GM21619 (cell line): ENCODE results near the gene HOXC5.

Experiments
- ATAC-seq: cut with Tn5 transposase; IDR thresholded peaks from one replicate; pipeline ENCODE4 v1.9.1; 2021; ENCODE audit not compliant: unreplicated experiment

HOXC5 gene

DNA sequence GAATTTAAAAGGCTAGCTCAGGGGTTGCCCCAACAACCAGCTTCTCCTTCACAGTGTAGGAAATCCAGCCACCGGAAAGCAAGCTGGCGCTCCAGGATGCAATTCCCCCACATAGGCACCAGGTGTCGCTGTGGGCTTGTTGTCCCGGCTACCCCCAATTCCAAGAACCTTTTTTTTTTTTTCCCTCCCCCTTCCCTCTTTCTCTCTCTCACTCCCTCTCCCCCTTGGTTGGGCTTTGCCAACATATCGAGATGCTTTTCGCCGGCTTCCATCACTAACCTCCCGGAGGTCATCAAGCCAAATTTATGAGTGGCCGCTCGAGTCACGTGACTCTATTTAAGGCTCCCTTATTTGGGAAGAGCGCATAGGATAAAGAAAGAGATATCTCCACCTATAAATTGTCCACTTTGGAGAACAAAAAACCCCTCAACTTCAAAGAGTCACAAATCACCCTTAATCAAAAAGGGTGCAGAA, at the start of gene HOXC5:
HOXC5 (plus strand) TSS at position 424 of the 474 bp plus-strand sequence. CDS start 73 bp downstream, outside the sequence.
- ATAC-seq, result no peak

DNA sequence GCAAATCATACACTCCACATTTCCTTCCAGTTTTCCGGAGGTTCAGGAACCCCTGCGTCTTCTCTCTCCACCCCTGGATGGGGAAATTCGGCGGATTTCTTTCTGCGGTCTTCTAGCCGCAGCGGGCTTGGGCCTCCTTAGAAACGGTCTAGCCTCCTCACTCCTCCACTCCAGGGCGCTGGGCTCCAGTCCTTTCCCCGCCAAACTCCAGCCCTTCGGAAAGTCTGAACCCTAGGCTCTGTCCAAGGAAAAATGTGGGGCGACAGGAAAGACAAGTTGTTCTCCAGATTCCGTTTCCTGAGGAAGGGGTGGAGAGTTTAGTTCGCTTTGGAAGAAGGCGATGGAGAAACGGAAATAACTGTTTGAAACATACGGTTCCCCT, 49.3 kb upstream of the HOXC5 start:
- ATAC-seq, result no peak

DNA sequence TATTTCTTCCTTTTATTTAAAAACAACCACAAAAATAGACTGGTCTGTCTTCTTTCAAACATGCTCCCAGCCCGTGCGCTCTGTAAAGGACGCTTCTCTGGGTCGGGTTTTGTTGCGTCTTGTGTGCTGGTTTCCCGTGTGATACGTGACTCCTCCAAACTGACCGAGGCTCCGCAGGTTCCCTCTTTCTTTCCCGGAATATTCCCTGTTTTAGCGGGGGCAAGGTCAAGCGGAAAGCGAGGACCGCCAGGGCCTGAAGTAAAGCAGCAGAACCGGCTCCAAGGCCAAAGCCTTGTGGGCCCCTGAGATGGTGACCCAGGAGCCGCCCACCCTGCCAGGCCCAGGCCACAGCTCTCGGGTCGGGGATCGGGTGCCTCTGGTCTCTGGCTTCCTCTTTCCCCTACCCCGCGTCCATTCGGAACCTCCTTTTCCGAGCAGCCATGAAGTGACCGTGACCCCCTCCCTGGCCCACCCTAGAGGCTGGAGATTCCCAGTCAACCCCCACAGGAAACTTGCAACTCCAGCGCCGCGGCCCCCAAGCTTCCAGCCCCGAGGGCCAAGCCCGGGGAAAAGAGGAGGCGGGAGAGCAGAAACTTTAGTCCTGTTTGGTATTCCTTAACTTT, 48.8 kb upstream of the HOXC5 start:
- no peak for ATAC-seq

GRCh38 chr12:53984901-53985691, 47.8 kb upstream of the HOXC5 start, which contains the start of gene HOXC10:
HOXC10 (plus strand) TSS chr12:53985146; CDS start chr12:53985260, 114 bp downstream.
- no peak for ATAC-seq

DNA sequence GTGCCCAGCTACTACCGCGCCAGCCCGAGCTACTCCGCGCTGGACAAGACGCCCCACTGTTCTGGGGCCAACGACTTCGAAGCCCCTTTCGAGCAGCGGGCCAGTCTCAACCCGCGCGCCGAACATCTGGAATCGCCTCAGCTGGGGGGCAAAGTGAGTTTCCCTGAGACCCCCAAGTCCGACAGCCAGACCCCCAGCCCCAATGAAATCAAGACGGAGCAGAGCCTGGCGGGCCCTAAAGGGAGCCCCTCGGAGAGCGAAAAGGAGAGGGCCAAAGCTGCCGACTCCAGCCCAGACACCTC, 47.2 kb upstream of the HOXC5 start:
- ATAC-seq, result no peak

GRCh38 chr12:53985994-53986685, 46.7 kb upstream of the HOXC5 start:
- no peak for ATAC-seq

GRCh38 chr12:53986686-53987483, 46.0 kb upstream of the HOXC5 start:
- no peak for ATAC-seq

- ATAC-seq, result no peak
These were observed 45.0 kb upstream of the HOXC5 start for GRCh38 chr12:53987787-53988230.

DNA sequence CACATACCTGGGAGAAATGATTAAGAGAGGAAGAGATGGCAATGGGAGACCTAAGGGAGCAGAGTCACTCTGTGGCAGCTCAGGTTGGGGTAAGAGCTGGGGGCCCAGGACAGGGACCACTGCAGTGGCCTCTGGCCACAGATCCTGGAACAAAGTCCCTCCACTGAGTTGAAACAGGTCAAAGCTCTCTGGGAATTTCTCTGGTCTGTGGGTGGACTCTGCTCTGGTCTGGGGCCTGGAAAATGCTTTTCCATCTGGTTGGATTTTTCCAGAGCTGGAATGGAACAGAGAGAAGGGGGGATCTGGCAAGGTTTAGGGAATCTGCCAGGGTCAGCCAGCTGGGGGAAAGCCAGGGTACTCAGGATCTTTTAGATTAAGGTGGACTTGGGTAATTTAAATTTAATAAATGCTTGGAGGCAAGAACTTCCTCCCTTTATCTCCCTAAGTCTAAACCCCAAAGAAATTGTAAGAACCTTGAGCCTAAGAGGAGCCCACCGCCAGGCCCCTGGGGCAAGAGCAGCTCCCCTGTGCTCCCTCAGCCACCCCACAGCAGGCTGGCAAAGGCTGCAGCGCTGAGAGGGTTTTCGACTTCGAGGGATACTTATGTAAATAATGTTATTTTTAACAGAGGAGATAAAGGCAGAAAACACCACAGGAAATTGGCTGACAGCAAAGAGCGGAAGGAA, 44.2 kb upstream of the HOXC5 start:
- no peak for ATAC-seq

DNA sequence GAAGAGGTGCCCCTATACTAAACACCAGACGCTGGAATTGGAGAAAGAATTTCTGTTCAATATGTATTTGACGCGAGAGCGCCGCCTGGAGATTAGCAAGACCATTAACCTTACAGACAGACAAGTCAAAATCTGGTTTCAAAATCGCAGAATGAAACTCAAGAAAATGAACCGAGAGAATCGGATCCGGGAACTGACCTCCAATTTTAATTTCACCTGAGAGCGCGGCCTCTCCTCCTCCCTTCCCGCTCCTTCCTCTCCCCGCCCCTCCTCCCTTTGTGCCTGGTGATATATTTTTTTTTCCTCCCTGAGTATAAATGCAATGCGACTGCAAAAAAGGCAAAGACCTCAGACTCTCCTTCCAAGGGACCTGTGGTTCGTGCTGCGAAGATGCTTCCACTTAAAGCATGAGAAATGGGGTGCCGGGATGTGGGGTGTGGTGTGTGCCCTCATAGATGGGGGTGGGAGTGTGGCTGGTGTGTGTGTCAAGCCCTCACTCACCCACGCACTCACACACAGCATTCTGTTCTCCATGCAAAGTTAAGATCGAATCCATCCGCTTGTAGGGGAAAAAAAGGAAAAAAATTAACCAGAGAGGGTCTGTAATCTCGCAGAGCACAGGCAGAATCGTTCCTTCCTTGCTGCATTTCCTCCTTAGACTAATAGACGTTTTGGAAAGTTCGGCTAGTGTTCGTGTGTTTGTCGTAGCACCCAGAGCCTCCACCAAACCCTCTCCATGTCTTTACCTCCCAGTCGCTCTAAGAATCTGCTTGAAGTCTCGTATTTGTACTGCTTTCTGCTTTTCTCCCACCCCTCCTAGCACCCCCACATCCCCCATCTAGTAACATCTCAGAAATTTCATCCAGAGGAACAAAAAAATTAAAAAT, 43.4 kb upstream of the HOXC5 start:
- peak; percentile 55 for ATAC-seq

- no peak for ATAC-seq
These were observed 42.4 kb upstream of the HOXC5 start for GRCh38 chr12:53990311-53991076.

DNA sequence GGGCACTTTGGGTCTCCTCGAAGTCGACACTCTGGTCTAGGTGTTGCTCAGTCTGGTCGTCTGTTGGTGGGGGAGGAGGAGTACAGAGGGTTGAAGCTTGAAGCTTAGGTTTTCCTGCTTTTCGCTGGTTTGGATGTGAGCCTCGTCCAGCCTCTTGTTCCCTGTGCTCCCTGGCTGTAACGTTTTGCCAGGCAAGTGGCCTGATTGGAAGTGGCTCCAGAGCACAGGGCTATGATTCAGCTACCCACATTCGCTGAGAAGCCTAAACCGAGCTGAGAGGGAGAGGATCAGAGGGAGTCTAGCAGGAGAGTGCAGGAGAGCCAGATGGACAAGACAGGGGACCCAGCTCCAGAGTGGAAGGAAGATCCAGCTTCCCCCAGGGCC, 41.8 kb upstream of the HOXC5 start:
- ATAC-seq, result no peak

DNA sequence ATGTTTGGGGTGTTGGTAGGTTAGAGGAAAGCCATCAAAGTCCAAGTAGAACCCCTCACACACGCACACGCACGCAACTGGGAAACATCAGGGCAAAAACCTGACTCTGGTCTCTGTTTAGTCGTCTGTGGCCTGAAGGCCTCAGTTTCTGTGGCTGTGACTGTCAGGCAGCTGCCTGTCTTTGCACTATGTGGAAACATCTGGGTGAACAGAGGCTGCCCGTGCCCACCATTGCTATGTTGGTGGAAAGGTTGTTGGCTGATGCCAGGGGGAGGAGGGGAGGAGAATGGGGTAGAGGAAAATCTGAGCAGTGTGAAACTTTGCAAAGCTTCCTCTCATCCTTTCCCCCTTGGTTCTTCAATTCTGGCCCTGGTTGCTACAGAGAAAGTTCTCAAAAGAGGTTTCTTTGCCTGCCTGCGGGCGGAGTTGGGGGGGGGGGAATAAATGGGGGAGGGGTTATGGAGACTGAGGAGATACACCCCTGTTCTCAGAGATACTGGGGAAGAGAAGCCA, 40.4 kb upstream of the HOXC5 start:
- no peak for ATAC-seq

GRCh38 chr12:53993162-53994008, 39.5 kb upstream of the HOXC5 start:
- ATAC-seq, result no peak

DNA sequence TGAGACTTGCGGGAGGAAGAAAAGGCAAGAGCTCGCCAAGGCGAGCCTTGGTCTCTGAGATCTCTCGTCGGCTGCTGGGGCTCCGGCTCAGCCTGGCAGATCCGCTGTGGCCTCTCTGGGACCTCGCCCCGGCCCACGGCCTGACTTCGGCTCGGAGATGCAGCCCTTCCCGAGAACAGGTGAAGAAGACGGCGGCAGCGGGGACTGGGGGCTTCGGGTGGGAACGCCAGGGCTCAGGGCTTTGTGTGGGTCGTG, 38.9 kb upstream of the HOXC5 start:
- no peak for ATAC-seq

DNA sequence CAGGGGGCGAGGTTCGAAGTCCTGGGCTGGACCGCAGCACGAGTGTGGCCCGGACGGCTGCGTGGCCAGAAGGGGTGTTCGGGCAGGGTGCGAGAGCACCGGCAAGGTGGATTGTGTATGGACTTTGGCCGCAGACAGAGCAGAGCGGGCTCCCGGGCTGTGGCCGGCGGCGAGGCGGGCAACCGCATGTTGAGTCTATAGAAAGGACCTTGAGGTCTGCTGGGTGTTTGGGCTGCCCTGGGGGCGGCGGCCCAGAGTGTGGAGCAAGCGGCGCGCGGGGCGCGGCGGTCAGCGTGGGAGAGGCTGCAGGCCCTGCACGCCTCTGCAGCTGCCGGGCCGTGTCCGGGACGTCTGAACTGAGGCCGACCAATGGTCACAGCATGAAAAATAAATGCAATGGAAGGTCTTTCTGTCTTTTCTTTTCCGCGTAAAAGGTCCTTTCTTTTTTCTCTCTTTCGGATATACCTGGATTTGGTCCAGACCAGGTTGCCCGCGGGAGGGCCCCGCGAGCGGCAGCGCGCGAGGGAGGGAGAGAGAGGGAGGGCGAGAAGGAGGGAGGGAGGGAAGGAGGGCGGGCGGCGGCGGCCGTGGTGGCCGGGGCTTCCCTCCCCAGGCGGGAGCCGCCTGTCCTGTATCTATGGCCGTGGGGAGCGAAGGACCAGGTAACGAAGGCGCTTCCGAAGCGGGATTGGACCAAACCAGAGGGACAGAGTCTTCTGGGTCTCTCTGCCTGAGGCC, 38.4 kb upstream of the HOXC5 start:
- ATAC-seq, result no peak

GRCh38 chr12:53995002-53995377, 37.9 kb upstream of the HOXC5 start:
- ATAC-seq, result no peak
